ENCODE results near the gene TPH2.

TPH2 gene

GRCh38 chr12:71945121-71945520 is 6.5 kb downstream of the TPH2 start:
- Histone ChIP-seq H3K27me3 (ENCODE audit: control insufficient read depth, insufficient read depth, low read length) (no peaks in the 10 kb centered on the region), H3K36me3 (ENCODE audit: control insufficient read depth, insufficient read depth, low read length) (no peaks in the 10 kb centered on the region), H3K27ac (ENCODE audit: low read depth, low read length) (no peak overlapping the region), H3K9me3 (ENCODE audit: control insufficient read depth, insufficient read depth, low read length) (no peaks in the 10 kb centered on the region), H3K4me3 (ENCODE audit: low read depth, low read length) (no peak overlapping the region), H3K4me1 (ENCODE audit: control insufficient read depth, insufficient read depth, low read length) (peaks cover 61% of the 10 kb centered on the region), H3K9ac (ENCODE audit: low read depth, low read length) (no peak overlapping the region)

- no peak overlapping the region for H3K9ac ChIP-seq (ENCODE audit: low read depth, low read length)
- no peak overlapping the region for H3K27ac ChIP-seq (ENCODE audit: low read depth, low read length)
- H3K27me3 ChIP-seq (ENCODE audit: control insufficient read depth, insufficient read depth, low read length), result no peaks in the 10 kb centered on the region
- H3K4me3 ChIP-seq (ENCODE audit: low read depth, low read length), result no peak overlapping the region
- peaks cover 64% of the 10 kb centered on the region for H3K4me1 ChIP-seq (ENCODE audit: control insufficient read depth, insufficient read depth, low read length)
- H3K9me3 ChIP-seq (ENCODE audit: control insufficient read depth, insufficient read depth, low read length), result no peaks in the 10 kb centered on the region
- no peaks in the 10 kb centered on the region for H3K36me3 ChIP-seq (ENCODE audit: control insufficient read depth, insufficient read depth, low read length)
Measured at GRCh38 chr12:71945883-71946282, 7.2 kb downstream of the TPH2 start.

- Histone ChIP-seq H3K27ac (ENCODE audit: low read depth, low read length) (peak overlapping the region; percentile 94), H3K27me3 (ENCODE audit: control insufficient read depth, insufficient read depth, low read length) (no peaks in the 10 kb centered on the region), H3K9ac (ENCODE audit: low read depth, low read length) (peak overlapping the region; percentile 40; the same call in 1 of the 2 replicates), H3K4me1 (ENCODE audit: control insufficient read depth, insufficient read depth, low read length) (peaks cover 53% of the 10 kb centered on the region), H3K9me3 (ENCODE audit: control insufficient read depth, insufficient read depth, low read length) (no peaks in the 10 kb centered on the region), H3K36me3 (ENCODE audit: control insufficient read depth, insufficient read depth, low read length) (no peaks in the 10 kb centered on the region), H3K4me3 (ENCODE audit: low read depth, low read length) (peak overlapping the region; percentile 1)
Measured at GRCh38 chr12:71947645-71948105, 9.0 kb downstream of the TPH2 start.

- Histone ChIP-seq H3K27me3 (ENCODE audit: control insufficient read depth, insufficient read depth, low read length) (no peaks in the 10 kb centered on the region), H3K27ac (ENCODE audit: low read depth, low read length) (peak overlapping the region; percentile 88), H3K36me3 (ENCODE audit: control insufficient read depth, insufficient read depth, low read length) (no peaks in the 10 kb centered on the region), H3K4me1 (ENCODE audit: control insufficient read depth, insufficient read depth, low read length) (peaks cover 56% of the 10 kb centered on the region), H3K4me3 (ENCODE audit: low read depth, low read length) (no peak overlapping the region; the same call in 1 of the 2 replicates), H3K9me3 (ENCODE audit: control insufficient read depth, insufficient read depth, low read length) (no peaks in the 10 kb centered on the region), H3K9ac (ENCODE audit: low read depth, low read length) (peak overlapping the region; percentile 64)
Measured at GRCh38 chr12:71948390-71948789, 9.7 kb downstream of the TPH2 start.

- no peaks in the 10 kb centered on the region for H3K9me3 ChIP-seq (ENCODE audit: control insufficient read depth, insufficient read depth, low read length)
- H3K4me3 ChIP-seq (ENCODE audit: low read depth, low read length), result no peak overlapping the region
- H3K36me3 ChIP-seq (ENCODE audit: control insufficient read depth, insufficient read depth, low read length), result no peaks in the 10 kb centered on the region
- H3K4me1 ChIP-seq (ENCODE audit: control insufficient read depth, insufficient read depth, low read length), result peaks cover 64% of the 10 kb centered on the region
- H3K9ac ChIP-seq (ENCODE audit: low read depth, low read length), result no peak overlapping the region
- H3K27ac ChIP-seq (ENCODE audit: low read depth, low read length), result peak overlapping the region; percentile 88
- no peaks in the 10 kb centered on the region for H3K27me3 ChIP-seq (ENCODE audit: control insufficient read depth, insufficient read depth, low read length)
Measured at GRCh38 chr12:71949646-71950045, 11.0 kb downstream of the TPH2 start.

GRCh38 chr12:71950404-71950803 is 11.8 kb downstream of the TPH2 start:
- no peaks in the 10 kb centered on the region for H3K36me3 ChIP-seq (ENCODE audit: control insufficient read depth, insufficient read depth, low read length)
- peaks cover 58% of the 10 kb centered on the region for H3K4me1 ChIP-seq (ENCODE audit: control insufficient read depth, insufficient read depth, low read length)
- no peaks in the 10 kb centered on the region for H3K27me3 ChIP-seq (ENCODE audit: control insufficient read depth, insufficient read depth, low read length)
- H3K9ac ChIP-seq (ENCODE audit: low read depth, low read length), result no peak overlapping the region
- no peak overlapping the region for H3K4me3 ChIP-seq (ENCODE audit: low read depth, low read length)
- peak overlapping the region; percentile 88 for H3K27ac ChIP-seq (ENCODE audit: low read depth, low read length)
- no peaks in the 10 kb centered on the region for H3K9me3 ChIP-seq (ENCODE audit: control insufficient read depth, insufficient read depth, low read length)

GRCh38 chr12:71950819-71951218 is 12.2 kb downstream of the TPH2 start:
- Histone ChIP-seq H3K4me3 (ENCODE audit: low read depth, low read length) (no peak overlapping the region), H3K27ac (ENCODE audit: low read depth, low read length) (no peak overlapping the region), H3K4me1 (ENCODE audit: control insufficient read depth, insufficient read depth, low read length) (peaks cover 56% of the 10 kb centered on the region), H3K9ac (ENCODE audit: low read depth, low read length) (no peak overlapping the region), H3K36me3 (ENCODE audit: control insufficient read depth, insufficient read depth, low read length) (no peaks in the 10 kb centered on the region), H3K27me3 (ENCODE audit: control insufficient read depth, insufficient read depth, low read length) (no peaks in the 10 kb centered on the region), H3K9me3 (ENCODE audit: control insufficient read depth, insufficient read depth, low read length) (no peaks in the 10 kb centered on the region)

GRCh38 chr12:71954083-71954778 is 15.6 kb downstream of the TPH2 start:
- H3K4me3 ChIP-seq (ENCODE audit: low read depth, low read length), result no peak overlapping the region
- no peaks in the 10 kb centered on the region for H3K27me3 ChIP-seq (ENCODE audit: control insufficient read depth, insufficient read depth, low read length)
- H3K9me3 ChIP-seq (ENCODE audit: control insufficient read depth, insufficient read depth, low read length), result no peaks in the 10 kb centered on the region
- no peak overlapping the region for H3K27ac ChIP-seq (ENCODE audit: low read depth, low read length)
- H3K4me1 ChIP-seq (ENCODE audit: control insufficient read depth, insufficient read depth, low read length), result peaks cover 43% of the 10 kb centered on the region
- H3K9ac ChIP-seq (ENCODE audit: low read depth, low read length), result no peak overlapping the region
- no peaks in the 10 kb centered on the region for H3K36me3 ChIP-seq (ENCODE audit: control insufficient read depth, insufficient read depth, low read length)

GRCh38 chr12:71954861-71955260 is 16.2 kb downstream of the TPH2 start:
- Histone ChIP-seq H3K9ac (ENCODE audit: low read depth, low read length) (no peak overlapping the region), H3K36me3 (ENCODE audit: control insufficient read depth, insufficient read depth, low read length) (no peaks in the 10 kb centered on the region), H3K4me1 (ENCODE audit: control insufficient read depth, insufficient read depth, low read length) (peaks cover 43% of the 10 kb centered on the region)

GRCh38 chr12:71955970-71956369 is 17.3 kb downstream of the TPH2 start:
- peaks cover 47% of the 10 kb centered on the region for H3K4me1 ChIP-seq (ENCODE audit: control insufficient read depth, insufficient read depth, low read length)
- H3K36me3 ChIP-seq (ENCODE audit: control insufficient read depth, insufficient read depth, low read length), result no peaks in the 10 kb centered on the region
- H3K9me3 ChIP-seq (ENCODE audit: control insufficient read depth, insufficient read depth, low read length), result no peaks in the 10 kb centered on the region
- H3K9ac ChIP-seq (ENCODE audit: low read depth, low read length), result no peak overlapping the region
- no peak overlapping the region for H3K27ac ChIP-seq (ENCODE audit: low read depth, low read length)
- no peaks in the 10 kb centered on the region for H3K27me3 ChIP-seq (ENCODE audit: control insufficient read depth, insufficient read depth, low read length)
- H3K4me3 ChIP-seq (ENCODE audit: low read depth, low read length), result no peak overlapping the region

More at GRCh38 chr12:71954861-71955260, 16.2 kb downstream of the TPH2 start:
- Histone ChIP-seq H3K4me3 (ENCODE audit: low read depth, low read length) (no peak overlapping the region), H3K27me3 (ENCODE audit: control insufficient read depth, insufficient read depth, low read length) (no peaks in the 10 kb centered on the region), H3K9me3 (ENCODE audit: control insufficient read depth, insufficient read depth, low read length) (no peaks in the 10 kb centered on the region), H3K27ac (ENCODE audit: low read depth, low read length) (no peak overlapping the region)

GRCh38 chr12:71958056-71958455 is 19.4 kb downstream of the TPH2 start:
- H3K9me3 ChIP-seq (ENCODE audit: control insufficient read depth, insufficient read depth, low read length), result no peaks in the 10 kb centered on the region
- peaks cover 47% of the 10 kb centered on the region for H3K4me1 ChIP-seq (ENCODE audit: control insufficient read depth, insufficient read depth, low read length)
- H3K9ac ChIP-seq (ENCODE audit: low read depth, low read length), result no peak overlapping the region
- no peak overlapping the region; the same call in 1 of the 2 replicates for H3K4me3 ChIP-seq (ENCODE audit: low read depth, low read length)
- no peaks in the 10 kb centered on the region for H3K27me3 ChIP-seq (ENCODE audit: control insufficient read depth, insufficient read depth, low read length)
- peak overlapping the region; percentile 53 for H3K27ac ChIP-seq (ENCODE audit: low read depth, low read length)
- H3K36me3 ChIP-seq (ENCODE audit: control insufficient read depth, insufficient read depth, low read length), result no peaks in the 10 kb centered on the region

All from HUES48 (cell line).